ENCODE measurements around the gene MEX3D.

DNA sequence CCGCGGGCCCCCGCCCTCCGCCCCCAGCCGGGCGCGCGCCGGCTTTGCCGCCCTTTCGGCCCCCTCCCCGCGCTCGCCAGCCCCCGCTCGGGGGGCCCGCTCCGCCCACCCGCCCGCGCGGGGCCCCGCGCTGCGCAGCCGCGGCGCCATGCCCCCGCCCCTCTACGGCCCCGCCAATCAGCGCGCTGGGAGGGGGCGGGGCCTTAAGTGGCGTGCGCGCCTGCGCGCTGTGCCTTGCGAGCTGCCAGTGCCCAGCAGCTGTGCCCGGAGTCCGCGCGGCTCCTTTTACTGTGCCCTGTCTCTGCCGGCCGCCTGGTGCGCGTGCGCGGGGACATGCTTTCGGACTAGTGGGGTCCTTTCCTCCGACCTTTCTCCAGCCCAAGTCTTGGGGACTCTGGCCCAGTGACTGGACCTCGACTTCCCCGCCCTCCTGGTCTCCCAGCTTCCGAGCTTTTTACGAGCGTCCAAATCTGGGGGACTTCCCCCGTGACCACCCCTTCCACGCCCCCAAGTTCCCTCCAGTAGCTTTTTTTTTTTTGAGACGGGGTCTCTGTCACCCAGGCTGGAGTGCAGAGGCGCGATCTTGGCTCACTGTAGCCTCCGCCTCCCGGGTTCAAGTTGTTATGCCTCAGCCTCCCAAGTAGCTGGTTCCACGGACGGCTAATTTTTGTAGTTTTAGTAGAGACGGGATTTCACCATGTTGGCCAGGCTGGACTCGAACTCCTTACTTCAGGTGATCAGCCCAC lies 24.8 kb upstream of the MEX3D start, which contains the start of gene MBD3:
- TF ChIP-seq, protein P1, sequence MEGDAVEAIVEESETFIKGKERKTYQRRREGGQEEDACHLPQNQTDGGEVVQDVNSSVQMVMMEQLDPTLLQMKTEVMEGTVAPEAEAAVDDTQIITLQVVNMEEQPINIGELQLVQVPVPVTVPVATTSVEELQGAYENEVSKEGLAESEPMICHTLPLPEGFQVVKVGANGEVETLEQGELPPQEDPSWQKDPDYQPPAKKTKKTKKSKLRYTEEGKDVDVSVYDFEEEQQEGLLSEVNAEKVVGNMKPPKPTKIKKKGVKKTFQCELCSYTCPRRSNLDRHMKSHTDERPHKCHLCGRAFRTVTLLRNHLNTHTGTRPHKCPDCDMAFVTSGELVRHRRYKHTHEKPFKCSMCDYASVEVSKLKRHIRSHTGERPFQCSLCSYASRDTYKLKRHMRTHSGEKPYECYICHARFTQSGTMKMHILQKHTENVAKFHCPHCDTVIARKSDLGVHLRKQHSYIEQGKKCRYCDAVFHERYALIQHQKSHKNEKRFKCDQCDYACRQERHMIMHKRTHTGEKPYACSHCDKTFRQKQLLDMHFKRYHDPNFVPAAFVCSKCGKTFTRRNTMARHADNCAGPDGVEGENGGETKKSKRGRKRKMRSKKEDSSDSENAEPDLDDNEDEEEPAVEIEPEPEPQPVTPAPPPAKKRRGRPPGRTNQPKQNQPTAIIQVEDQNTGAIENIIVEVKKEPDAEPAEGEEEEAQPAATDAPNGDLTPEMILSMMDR (IDR thresholded peaks at IDR 0.05), result peak in 4 of 7 experiments; percentile 40 to 51 (median 44)
- TF ChIP-seq POLR2A (IDR thresholded peaks at IDR 0.05), result peak; percentile 28 to 69 (median 66)

All from body of pancreas (tissue), 4 donors.